Panc1 (cell line): ENCODE measurements around the gene DELE1. TPM values are rescaled to one million over a fixed set of nuclear protein-coding genes. Genes with fewer than 3 reads are reported as not detected.
"Not testable (repeated sequence)": the region's sequence is repeated elsewhere in the genome, so short reads cannot be mapped to it uniquely, and the experiment has no call there.

Experiments
- ATAC-seq: fragments of 200-7000 bp; cut with Tn5 transposase; 2 replicates; pipeline ENCODE4 v1.9.1; 2020; ENCODE audit warnings: mild to moderate bottlenecking, moderate library complexity
- BruUV-seq: library from RNA; stranded (reverse); fragments of 400-500 nt; replicated peaks from 2 replicates; lab custom pipeline; 2021; lab: Mats Ljungman, UMichigan
- CTCF ChIA-PET: fragments of 300-600 bp; sonication (Branson Sonifier 250); formaldehyde crosslinking; loops from one replicate; lab custom pipeline; 2022; ENCODE audit warnings: antibody characterized with exemption; lab: Charles Lee
- POLR2A ChIA-PET: fragments of 300-600 bp; sonication (Branson Sonifier 250); formaldehyde crosslinking; loops from one replicate; lab custom pipeline; 2022; ENCODE audit warnings: antibody characterized with exemption; lab: Charles Lee
- DNase-seq: peaks from one replicate; pipeline ENCODE4 v3.0.0-alpha.2; 2010; ENCODE audit warnings: low read depth, low spot score
- H3K27ac ChIP-seq: 2 replicates; pipeline ENCODE4 v1.5.1; 2011; ENCODE audit warnings: mild to moderate bottlenecking, low read length, inconsistent platforms
- H3K27me3 ChIP-seq: fragments of 200-500 bp; sonication (Bioruptor generic); 2 replicates; pipeline ENCODE4 v1.6.0; 2014; ENCODE audit warnings: low read length, inconsistent platforms; ENCODE audit not compliant: control insufficient read depth, insufficient read depth
- H3K36me3 ChIP-seq: fragments of 200-500 bp; sonication (Bioruptor generic); 2 replicates; pipeline ENCODE4 v1.5.1; 2014; ENCODE audit warnings: inconsistent platforms, mild to moderate bottlenecking, low read length, moderate library complexity; ENCODE audit not compliant: control insufficient read depth, insufficient read depth
- H3K4me1 ChIP-seq: 2 replicates; pipeline ENCODE4 v1.5.1; 2011; ENCODE audit warnings: inconsistent platforms, mild to moderate bottlenecking, low read length, moderate library complexity; ENCODE audit not compliant: control insufficient read depth, insufficient read depth
- H3K4me3 ChIP-seq, 2 experiments: 2 replicates each; pipeline ENCODE4 v1.5.1; 2011 to 2012; ENCODE audit warnings: low read depth in 2 of 2, low read length in 2 of 2, mild to moderate bottlenecking in 2 of 2, inconsistent platforms in 1 of 2, moderate library complexity in 1 of 2
- H3K9me3 ChIP-seq: fragments of 200-500 bp; sonication (Bioruptor generic); 2 replicates; pipeline ENCODE4 v1.5.1; 2014; ENCODE audit warnings: low read depth, mild to moderate bottlenecking, inconsistent platforms, low read length, moderate library complexity; ENCODE audit not compliant: control insufficient read depth, insufficient read depth
- POLR2AphosphoS5 ChIP-seq: IDR thresholded peaks from 2 replicates; pipeline ENCODE4 v1.6.1; 2012; ENCODE audit warnings: mild to moderate bottlenecking, low read depth, low read length, moderate library complexity
- SIN3A ChIP-seq: IDR thresholded peaks from 2 replicates; pipeline ENCODE4 v1.6.1; 2012; ENCODE audit warnings: low read depth, mild to moderate bottlenecking, low read length, moderate library complexity, borderline replicate concordance; ENCODE audit not compliant: insufficient read depth
- TCF7L2 ChIP-seq: IDR thresholded peaks from 2 replicates; pipeline ENCODE4 v1.6.1; 2011; ENCODE audit warnings: mild to moderate bottlenecking, low read depth, low read length, inconsistent platforms
- in situ Hi-C: cut with HindIII; loops from 2 replicates; pipeline ENCODE4 v1.10.0; 2016; ENCODE audit warnings: low sequenced_read_pairs, low pct_unique_long_range_greater_than_20kb
- intact Hi-C: fragments of 100-400 bp; cut with micrococcal nuclease; formaldehyde crosslinking; loops from one replicate; pipeline ENCODE4 v1.10.0; 2022; ENCODE audit not compliant: unreplicated experiment
- total RNA-seq: library from RNA; stranded (reverse); gene quantifications from one replicate; pipeline ENCODE4 v1.2.1, GENCODE V29; 2021; ENCODE audit not compliant: unreplicated experiment
- TF ChIP-seq, protein P1 (sequence below): fragments of 450-650 bp; IDR thresholded peaks from 2 replicates; pipeline ENCODE4 v1.5.1; 2017; ENCODE audit warnings: mild to moderate bottlenecking
- TF ChIP-seq, protein P2 (sequence below), 2 experiments: IDR thresholded peaks; 2 replicates each; pipeline ENCODE4 v1.6.1; 2011 to 2012; ENCODE audit warnings: low read depth in 2 of 2, control low read depth in 1 of 2, low read length in 1 of 2, mild to moderate bottlenecking in 1 of 2, moderate library complexity in 1 of 2; ENCODE audit not compliant: insufficient read depth in 1 of 2

The DELE1 gene
- total RNA-seq, 1 experiment from 2014 or later = 78.4 TPM

DNA sequence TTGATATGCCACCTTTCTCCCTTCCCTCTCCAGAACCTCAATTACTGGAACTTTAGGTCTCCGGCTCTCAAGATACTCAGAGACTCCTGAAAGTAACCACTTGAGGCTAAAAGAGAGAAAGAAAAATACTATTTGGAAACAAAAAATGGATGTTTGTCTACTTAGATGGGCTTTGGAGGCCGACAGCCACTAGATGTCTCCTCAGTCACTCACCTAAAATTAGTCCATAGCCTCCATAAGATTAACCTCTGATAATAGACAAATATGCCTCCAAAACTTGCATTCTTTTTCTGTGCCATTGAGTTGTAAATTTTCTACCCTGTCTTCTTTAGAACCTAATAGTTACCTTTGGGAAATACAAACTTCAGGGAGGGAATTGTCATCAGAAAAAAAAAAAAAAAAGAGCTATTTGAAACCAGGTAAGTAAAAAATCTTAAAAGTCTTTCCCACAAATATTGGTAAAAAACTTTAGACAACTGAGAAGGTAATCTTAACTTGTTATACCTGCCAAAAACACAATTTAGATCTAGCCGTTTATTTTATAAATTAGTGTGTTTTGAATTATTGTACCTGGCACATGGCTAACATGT is 34.3 kb upstream of the DELE1 start:
- peak; percentile 78 for ATAC-seq
- CTCF ChIA-PET = interaction anchor here (0.5 to 1.0 kb wide), 12 partner anchors 8 to 216 kb away, joined by 3 to 10 read pairs (median 4); partner anchors contain the start of genes PCDH12 and RNF14

DNA sequence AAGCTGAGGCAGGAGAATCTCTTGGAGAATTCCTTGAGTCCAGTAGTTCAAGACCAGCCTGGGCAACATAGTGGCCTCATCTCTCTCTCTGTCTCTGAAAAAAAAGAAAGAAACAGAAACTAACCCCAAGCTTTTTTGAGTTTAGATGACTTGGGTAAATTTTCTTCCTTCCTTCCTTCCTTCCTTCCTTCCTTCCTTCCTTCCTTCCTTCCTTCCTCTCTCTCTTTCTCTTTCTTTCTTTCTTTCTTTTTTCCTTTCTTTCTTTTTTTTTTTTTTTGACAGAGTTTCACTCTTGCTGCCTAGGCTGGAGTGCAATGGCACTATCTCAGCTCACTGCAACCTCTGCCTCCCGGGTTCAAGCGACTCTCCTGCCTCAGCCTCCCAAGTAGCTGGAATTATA is 33.2 kb upstream of the DELE1 start:
- H3K9me3 ChIP-seq, in situ Hi-C loops, DNase-seq, H3K36me3 ChIP-seq, H3K27ac ChIP-seq, H3K27me3 ChIP-seq, ATAC-seq, H3K4me1 ChIP-seq, H3K4me3 ChIP-seq, intact Hi-C loops, BruUV-seq: not testable (repeated sequence)
- ChIA-PET CTCF (interaction anchor here (1.8 kb wide), 1 partner anchor 70 kb away, joined by 7 read pairs; no protein-coding TSS in a partner anchor), POLR2A (interaction anchor here (0.6 to 0.7 kb wide), 3 partner anchors 9 to 1693 kb away, joined by 4 read pairs; no protein-coding TSS in a partner anchor)

More for the DNA sequence above, 34.3 kb upstream of the DELE1 start:
- TF ChIP-seq, protein P1, sequence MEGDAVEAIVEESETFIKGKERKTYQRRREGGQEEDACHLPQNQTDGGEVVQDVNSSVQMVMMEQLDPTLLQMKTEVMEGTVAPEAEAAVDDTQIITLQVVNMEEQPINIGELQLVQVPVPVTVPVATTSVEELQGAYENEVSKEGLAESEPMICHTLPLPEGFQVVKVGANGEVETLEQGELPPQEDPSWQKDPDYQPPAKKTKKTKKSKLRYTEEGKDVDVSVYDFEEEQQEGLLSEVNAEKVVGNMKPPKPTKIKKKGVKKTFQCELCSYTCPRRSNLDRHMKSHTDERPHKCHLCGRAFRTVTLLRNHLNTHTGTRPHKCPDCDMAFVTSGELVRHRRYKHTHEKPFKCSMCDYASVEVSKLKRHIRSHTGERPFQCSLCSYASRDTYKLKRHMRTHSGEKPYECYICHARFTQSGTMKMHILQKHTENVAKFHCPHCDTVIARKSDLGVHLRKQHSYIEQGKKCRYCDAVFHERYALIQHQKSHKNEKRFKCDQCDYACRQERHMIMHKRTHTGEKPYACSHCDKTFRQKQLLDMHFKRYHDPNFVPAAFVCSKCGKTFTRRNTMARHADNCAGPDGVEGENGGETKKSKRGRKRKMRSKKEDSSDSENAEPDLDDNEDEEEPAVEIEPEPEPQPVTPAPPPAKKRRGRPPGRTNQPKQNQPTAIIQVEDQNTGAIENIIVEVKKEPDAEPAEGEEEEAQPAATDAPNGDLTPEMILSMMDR = peak; percentile 71; the same call in 1 of the 2 replicates
- TF ChIP-seq POLR2AphosphoS5 (no peak), TCF7L2 (no peak), SIN3A (no peak)
- TF ChIP-seq, protein P2, sequence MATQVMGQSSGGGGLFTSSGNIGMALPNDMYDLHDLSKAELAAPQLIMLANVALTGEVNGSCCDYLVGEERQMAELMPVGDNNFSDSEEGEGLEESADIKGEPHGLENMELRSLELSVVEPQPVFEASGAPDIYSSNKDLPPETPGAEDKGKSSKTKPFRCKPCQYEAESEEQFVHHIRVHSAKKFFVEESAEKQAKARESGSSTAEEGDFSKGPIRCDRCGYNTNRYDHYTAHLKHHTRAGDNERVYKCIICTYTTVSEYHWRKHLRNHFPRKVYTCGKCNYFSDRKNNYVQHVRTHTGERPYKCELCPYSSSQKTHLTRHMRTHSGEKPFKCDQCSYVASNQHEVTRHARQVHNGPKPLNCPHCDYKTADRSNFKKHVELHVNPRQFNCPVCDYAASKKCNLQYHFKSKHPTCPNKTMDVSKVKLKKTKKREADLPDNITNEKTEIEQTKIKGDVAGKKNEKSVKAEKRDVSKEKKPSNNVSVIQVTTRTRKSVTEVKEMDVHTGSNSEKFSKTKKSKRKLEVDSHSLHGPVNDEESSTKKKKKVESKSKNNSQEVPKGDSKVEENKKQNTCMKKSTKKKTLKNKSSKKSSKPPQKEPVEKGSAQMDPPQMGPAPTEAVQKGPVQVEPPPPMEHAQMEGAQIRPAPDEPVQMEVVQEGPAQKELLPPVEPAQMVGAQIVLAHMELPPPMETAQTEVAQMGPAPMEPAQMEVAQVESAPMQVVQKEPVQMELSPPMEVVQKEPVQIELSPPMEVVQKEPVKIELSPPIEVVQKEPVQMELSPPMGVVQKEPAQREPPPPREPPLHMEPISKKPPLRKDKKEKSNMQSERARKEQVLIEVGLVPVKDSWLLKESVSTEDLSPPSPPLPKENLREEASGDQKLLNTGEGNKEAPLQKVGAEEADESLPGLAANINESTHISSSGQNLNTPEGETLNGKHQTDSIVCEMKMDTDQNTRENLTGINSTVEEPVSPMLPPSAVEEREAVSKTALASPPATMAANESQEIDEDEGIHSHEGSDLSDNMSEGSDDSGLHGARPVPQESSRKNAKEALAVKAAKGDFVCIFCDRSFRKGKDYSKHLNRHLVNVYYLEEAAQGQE (IDR thresholded peaks at IDR 0.05; ENCODE audit: insufficient read depth in 1 of 2, low read depth in 2 of 2, low read length in 1 of 2) = no peak
- no peak overlapping the region for H3K27ac ChIP-seq
- intact Hi-C loops (loop anchor here (1.0 kb wide), 1 partner anchor 71 kb away; no protein-coding TSS in a partner anchor), in situ Hi-C loops (no loop called here)
- peaks cover 17% of the 10 kb centered on the region for H3K27me3 ChIP-seq
- no peaks in the 10 kb centered on the region for H3K36me3 ChIP-seq
- no peaks in the 10 kb centered on the region for H3K9me3 ChIP-seq
- POLR2A ChIA-PET = interaction anchor here (0.7 kb wide), 1 partner anchor 9 kb away, joined by 6 read pairs; no protein-coding TSS in a partner anchor
- no peak for DNase-seq
- no peaks in the 10 kb centered on the region for H3K4me1 ChIP-seq
- no peak overlapping the region for H3K4me3 ChIP-seq
- no TSS peak for BruUV-seq

DNA sequence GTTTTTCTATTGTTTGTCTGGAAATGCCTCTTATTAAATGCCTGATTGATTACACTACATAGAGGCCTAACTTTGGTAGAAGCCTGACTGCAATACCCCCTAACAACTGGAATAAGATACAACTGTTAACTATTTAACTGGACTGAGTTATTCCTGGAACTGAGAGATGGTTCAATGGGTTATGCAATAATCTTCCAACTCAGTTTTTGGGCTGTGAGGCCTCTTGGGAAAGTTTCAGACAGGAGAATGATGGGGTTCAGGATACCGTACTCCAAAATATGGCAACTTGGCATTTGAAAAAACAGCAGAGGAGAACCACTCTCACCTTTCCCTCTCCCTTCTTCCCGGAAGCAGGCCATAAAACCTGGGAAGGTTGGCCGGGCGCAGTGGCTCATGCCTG is 26.2 kb upstream of the DELE1 start:
- intact Hi-C loops (no loop called here), in situ Hi-C loops (no loop called here)
- DNase-seq (no peak), ATAC-seq (no peak)
- TF ChIP-seq, protein P2 (IDR thresholded peaks at IDR 0.05; ENCODE audit: insufficient read depth in 1 of 2, low read depth in 2 of 2, low read length in 1 of 2) = no peak
- TF ChIP-seq POLR2AphosphoS5 (no peak), TCF7L2 (no peak), SIN3A (no peak)
- TF ChIP-seq, protein P1 = no peak
- Histone ChIP-seq H3K36me3 (no peaks in the 10 kb centered on the region), H3K27ac (no peak overlapping the region), H3K4me3 (no peak overlapping the region), H3K4me1 (no peaks in the 10 kb centered on the region), H3K27me3 (no peaks in the 10 kb centered on the region; the same call in 1 of the 2 replicates), H3K9me3 (no peaks in the 10 kb centered on the region)
- POLR2A ChIA-PET = no interaction called here
- CTCF ChIA-PET = no interaction called here
- no TSS peak for BruUV-seq
